ENCODE results near the gene ATP13A2.

DNA sequence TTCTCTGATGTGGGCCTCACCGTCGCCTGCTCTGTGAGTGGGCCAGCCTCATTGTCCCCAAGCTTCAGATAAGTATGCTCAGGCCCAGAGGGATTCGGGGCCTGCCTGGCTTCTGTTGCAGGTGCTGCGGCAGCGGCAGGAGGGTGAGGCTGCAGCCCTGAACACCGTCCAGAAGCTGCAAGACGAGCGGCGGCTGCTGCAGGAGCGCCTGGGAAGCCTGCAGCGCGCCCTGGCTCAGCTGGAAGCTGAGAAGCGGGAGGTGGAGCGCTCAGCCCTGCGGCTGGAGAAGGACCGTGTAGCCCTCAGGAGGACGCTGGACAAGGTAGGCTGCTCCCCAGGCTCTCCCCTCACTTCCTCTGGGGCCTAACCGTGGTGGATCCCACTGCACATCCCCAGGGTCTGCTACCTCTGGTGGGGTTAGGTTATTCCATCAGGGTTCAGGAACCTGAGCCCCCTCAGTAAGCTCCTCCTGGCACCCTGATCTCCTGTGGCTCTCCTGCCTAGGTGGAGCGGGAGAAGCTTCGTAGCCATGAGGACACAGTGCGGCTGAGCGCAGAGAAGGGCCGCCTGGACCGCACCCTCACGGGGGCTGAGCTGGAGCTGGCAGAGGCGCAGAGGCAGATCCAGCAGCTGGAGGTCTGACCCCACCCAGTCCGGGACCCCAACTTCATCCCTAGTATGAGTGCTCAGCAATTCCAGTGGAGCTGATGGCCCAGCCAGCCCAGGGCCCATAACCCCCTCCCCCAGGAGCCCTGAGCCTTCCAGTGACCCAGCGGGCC is 41.4 kb downstream of the ATP13A2 start:
- TF ChIP-seq, protein P1, sequence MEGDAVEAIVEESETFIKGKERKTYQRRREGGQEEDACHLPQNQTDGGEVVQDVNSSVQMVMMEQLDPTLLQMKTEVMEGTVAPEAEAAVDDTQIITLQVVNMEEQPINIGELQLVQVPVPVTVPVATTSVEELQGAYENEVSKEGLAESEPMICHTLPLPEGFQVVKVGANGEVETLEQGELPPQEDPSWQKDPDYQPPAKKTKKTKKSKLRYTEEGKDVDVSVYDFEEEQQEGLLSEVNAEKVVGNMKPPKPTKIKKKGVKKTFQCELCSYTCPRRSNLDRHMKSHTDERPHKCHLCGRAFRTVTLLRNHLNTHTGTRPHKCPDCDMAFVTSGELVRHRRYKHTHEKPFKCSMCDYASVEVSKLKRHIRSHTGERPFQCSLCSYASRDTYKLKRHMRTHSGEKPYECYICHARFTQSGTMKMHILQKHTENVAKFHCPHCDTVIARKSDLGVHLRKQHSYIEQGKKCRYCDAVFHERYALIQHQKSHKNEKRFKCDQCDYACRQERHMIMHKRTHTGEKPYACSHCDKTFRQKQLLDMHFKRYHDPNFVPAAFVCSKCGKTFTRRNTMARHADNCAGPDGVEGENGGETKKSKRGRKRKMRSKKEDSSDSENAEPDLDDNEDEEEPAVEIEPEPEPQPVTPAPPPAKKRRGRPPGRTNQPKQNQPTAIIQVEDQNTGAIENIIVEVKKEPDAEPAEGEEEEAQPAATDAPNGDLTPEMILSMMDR (conservative IDR thresholded peaks at IDR 0.05; ENCODE audit: low read depth, low read length), result no peak
- TF ChIP-seq EZH2 (IDR thresholded peaks at IDR 0.05; ENCODE audit: low read length, unreplicated experiment), result no peak
